ENCODE results near the gene SMIM10.

- TF ChIP-seq CTCF (IDR thresholded peaks at IDR 0.05) (no peak), TCF7L2 (IDR thresholded peaks at IDR 0.05; ENCODE audit: low read depth, low read length) (no peak)
Measured at GRCh38 chrX:134957836-134958235, 33.0 kb upstream of the SMIM10 start.

All from Panc1 (cell line).